GM12892 (cell line): ENCODE data around the gene DYNC1I1.

ENCODE experiments used
- DNase-seq: peaks from one replicate; pipeline ENCODE4 v3.0.0; 2011; ENCODE audit not compliant: insufficient read length
- FAIRE-seq: peaks from 2 replicates; lab custom pipeline; 2011; peaks lifted over from hg19 to GRCh38; lab: Jason Lieb, UNC
- POLR2A ChIP-seq: IDR thresholded peaks from 2 replicates; pipeline ENCODE4 v1.6.1; 2011; ENCODE audit warnings: low read depth, low read length, control low read depth
- POLR2AphosphoS5 ChIP-seq: IDR thresholded peaks from 2 replicates; pipeline ENCODE4 v1.6.1; 2011; ENCODE audit warnings: low read depth, low read length, control low read depth
- TAF1 ChIP-seq: IDR thresholded peaks from 2 replicates; pipeline ENCODE4 v1.6.1; 2011; ENCODE audit warnings: low read depth, mild to moderate bottlenecking, control low read depth, low read length, borderline replicate concordance

DYNC1I1 gene

DNA sequence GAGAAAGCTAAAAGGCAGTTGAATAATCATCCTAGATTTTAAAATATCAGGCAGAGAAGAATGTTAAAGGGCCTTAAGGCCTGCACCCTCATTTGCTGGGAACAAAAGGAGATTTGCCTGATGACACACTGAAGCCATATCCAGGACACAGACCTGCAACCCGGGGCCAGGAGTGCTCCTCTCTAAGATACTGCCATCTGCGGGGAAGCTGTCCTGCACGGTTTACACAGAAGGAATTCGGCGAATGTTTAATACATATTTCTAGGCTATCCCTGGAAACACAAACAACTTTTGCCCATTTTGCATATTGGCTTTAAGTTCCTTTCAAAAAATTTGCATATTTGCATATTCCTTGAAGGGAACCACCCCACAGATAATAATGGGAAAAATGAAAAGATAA lies 52.3 kb downstream of the DYNC1I1 start:
- TF ChIP-seq POLR2AphosphoS5 (no peak), TAF1 (no peak), POLR2A (no peak)
- FAIRE-seq (no peak), DNase-seq (no peak)

DNA sequence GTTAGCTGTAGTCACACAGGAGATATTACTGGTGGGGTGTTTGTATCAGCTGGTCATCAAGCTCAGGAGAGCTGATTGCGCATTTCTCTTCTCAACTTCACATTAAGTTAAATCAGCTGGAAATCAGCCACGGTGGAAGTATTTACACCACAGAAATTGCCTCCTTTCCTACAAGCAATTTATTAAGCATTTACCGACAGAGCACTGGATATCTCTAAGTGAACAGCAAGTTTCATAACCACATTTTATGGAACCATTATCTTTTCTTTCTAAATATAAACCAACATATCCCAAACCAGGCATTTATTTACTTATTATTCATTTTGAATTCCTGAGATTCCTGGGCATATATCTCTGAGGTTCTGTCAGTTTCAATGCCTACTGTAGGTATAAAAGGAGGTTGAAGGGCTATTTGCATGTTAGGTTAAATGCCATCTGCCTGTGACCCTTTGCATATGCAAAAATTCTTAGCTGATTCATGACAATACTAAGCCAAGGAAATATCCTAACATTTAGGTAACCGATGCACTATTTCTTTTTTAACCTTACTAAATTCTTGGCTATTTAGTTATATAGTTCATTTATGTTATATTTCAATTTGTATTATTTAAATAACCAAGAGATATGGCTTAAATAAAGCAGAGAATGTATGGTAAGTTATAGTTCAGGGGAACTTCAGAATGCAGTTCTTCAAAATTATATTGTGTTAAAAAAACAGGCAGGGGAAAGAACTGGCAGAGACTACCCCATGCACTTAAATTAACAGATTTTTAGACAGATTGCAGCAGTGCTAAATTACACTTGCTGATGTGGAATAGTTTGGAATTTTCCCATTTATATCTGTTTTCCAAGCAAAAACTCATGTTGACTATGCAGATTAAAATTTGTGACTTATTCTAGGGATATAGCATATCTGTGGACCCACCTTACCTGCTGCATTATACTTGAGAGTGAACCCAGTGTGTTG lies 56.8 kb downstream of the DYNC1I1 start:
- DNase-seq (no peak), FAIRE-seq (no peak)
- TF ChIP-seq POLR2A (no peak), POLR2AphosphoS5 (no peak), TAF1 (no peak)

DNA sequence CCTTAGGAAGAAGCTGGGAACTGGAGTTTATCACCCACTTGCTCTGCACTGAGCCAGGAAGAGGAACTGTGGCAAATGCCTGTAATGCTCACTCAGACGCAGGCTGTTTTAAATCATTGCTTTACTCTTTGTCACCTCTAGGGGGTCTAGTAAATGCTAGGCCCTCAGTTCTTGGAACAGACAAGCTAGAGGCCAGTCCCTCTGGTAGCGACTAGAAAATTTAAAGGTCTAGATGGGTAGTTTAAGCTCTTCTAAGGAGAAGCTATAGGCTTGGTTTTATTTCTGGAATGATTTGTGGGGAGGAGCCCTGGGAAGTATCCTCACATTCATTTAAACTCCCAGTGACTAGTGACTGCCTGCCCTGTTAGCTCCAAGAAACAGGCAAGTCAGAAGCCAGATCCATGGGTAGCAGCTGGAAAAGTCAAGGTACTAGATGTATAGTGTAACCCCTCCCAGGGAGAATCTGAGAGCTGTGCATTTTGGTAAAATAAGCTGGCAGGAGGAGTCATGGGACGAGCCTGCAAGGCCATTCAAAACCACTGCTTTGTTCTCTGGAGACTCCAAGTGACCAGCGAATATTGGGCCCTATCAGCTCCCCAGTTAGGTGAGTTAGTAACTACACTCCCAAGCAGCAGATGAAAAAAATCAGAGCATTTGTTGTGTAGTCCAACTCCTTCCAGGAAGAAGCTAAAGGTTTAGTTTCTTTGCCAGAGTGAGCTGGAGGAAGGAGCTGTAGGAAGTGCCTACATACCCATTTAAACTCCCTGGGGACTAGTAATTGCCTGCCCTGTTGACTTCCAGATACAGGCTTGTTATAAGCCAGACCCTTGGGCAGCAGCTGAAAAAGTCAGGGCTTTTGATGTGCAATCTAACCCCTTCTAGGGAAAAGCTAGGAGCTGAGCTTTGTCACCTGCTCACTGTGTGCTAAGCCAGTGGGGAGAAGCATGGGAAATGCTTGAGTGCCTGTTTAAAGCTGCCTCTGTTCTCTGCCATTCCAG lies 68.9 kb downstream of the DYNC1I1 start:
- no peak for TF ChIP-seq POLR2A
- TF ChIP-seq POLR2AphosphoS5: no peak
- no peak for TF ChIP-seq TAF1
- DNase-seq: peak; percentile 5
- FAIRE-seq: no peak

GRCh38 chr7:95843286-95843685 lies 70.9 kb downstream of the DYNC1I1 start:
- FAIRE-seq (no peak), DNase-seq (no peak)
- TF ChIP-seq POLR2AphosphoS5 (no peak), TAF1 (no peak), POLR2A (no peak)

GRCh38 chr7:95845007-95845406 lies 72.7 kb downstream of the DYNC1I1 start:
- TF ChIP-seq TAF1 (no peak), POLR2A (no peak), POLR2AphosphoS5 (no peak)
- no peak for FAIRE-seq
- DNase-seq: no peak

- no peak for FAIRE-seq
- TF ChIP-seq TAF1 (no peak), POLR2A (no peak), POLR2AphosphoS5 (no peak)
- no peak for DNase-seq
Observed at GRCh38 chr7:95847061-95847460, 74.7 kb downstream of the DYNC1I1 start.

- FAIRE-seq (no peak), DNase-seq (no peak)
- TF ChIP-seq POLR2A (no peak), POLR2AphosphoS5 (no peak), TAF1 (no peak)
Observed at GRCh38 chr7:95859429-95859828, 87.1 kb downstream of the DYNC1I1 start.

GRCh38 chr7:95861041-95861440 lies 88.7 kb downstream of the DYNC1I1 start:
- DNase-seq (no peak), FAIRE-seq (no peak)
- TF ChIP-seq TAF1 (no peak), POLR2A (no peak), POLR2AphosphoS5 (no peak)

DNA sequence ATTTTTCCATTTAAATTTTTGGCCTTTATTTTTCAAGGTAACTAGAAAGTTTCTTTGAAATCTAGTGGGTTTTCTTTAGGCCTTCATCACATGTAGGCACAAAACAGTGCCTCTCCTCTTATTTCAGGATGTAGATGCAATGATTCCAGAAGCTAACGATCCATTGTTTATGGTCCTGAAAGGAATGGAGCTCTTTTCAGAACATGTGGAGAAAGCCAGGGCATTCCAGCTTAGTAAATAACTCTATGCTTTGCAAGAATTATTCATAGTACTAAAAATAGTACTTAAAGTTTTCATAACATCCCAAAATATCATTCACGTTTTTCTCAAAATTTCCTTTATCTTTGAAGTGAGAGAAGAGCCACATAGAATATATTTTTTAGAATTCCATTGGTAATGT lies 91.3 kb downstream of the DYNC1I1 start:
- TF ChIP-seq POLR2AphosphoS5: no peak
- no peak for TF ChIP-seq POLR2A
- no peak for TF ChIP-seq TAF1
- FAIRE-seq (no peak), DNase-seq (no peak)

GRCh38 chr7:95865716-95866371 lies 93.5 kb downstream of the DYNC1I1 start:
- DNase-seq: no peak
- FAIRE-seq: no peak
- no peak for TF ChIP-seq POLR2AphosphoS5
- no peak for TF ChIP-seq TAF1
- no peak for TF ChIP-seq POLR2A

- FAIRE-seq: peak; percentile 87
- no peak for TF ChIP-seq TAF1
- TF ChIP-seq POLR2AphosphoS5: no peak
- TF ChIP-seq POLR2A: no peak
- DNase-seq: peak; percentile 1
Observed at GRCh38 chr7:95867309-95867708, 95.0 kb downstream of the DYNC1I1 start.
